HG02623 (cell line): Measurements from ENCODE around the gene ITPA.
"Not testable (repeated sequence)": the region's sequence is repeated elsewhere in the genome, so short reads cannot be mapped to it uniquely, and the experiment has no call there.

Experiments
- ATAC-seq: cut with Tn5 transposase; IDR thresholded peaks from one replicate; pipeline ENCODE4 v1.9.1; 2021; ENCODE audit warnings: moderate library complexity; ENCODE audit not compliant: unreplicated experiment

The ITPA gene

GRCh38 chr20:3172933-3173609, 36.2 kb upstream of the ITPA start, which contains the start of gene LZTS3:
LZTS3 (minus strand) TSS chr20:3173549; CDS start chr20:3167163, 6,386 bp downstream.
- ATAC-seq = peak; percentile 80

DNA sequence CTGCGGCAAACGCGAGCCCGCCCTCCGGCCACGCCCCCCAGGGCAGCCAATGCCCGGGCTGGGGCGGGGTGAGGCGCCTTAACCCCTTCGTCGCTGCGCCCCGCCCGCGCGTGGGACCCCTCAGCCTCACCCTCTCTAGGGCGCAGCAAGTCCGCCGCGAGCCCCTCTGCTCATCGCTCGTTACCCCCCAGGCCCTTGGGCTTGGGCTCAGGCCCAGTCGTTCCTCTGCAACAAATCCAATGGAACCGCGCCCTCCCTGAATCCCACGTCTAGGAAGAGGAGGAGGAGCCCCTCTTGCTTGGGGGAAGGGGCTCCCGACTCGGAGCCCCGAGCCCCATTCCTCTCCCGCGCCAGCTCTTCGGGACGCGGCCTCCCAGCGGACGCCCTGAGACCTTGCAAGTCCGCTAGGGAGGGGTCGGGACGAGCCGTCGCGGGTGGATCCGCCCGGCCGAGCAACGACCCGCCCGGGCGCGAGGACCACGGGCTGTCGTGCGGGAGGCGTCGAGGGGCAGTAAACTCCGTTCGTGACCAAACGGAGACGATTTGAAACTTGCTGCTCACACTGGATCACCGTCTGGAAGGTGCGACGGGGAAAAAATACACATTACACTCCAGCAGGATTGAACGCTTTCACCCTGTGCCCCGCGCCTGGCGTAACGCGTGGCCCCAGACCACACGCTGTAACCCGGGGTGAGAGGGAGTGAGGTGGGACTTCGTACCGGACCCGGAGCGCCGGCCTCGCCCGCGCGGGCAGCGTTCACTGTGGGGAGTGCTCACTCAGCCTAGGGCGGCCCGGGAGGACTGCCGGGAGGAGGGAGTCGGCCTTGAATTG, 35.5 kb upstream of the ITPA start:
- ATAC-seq = peak; percentile 14

DNA sequence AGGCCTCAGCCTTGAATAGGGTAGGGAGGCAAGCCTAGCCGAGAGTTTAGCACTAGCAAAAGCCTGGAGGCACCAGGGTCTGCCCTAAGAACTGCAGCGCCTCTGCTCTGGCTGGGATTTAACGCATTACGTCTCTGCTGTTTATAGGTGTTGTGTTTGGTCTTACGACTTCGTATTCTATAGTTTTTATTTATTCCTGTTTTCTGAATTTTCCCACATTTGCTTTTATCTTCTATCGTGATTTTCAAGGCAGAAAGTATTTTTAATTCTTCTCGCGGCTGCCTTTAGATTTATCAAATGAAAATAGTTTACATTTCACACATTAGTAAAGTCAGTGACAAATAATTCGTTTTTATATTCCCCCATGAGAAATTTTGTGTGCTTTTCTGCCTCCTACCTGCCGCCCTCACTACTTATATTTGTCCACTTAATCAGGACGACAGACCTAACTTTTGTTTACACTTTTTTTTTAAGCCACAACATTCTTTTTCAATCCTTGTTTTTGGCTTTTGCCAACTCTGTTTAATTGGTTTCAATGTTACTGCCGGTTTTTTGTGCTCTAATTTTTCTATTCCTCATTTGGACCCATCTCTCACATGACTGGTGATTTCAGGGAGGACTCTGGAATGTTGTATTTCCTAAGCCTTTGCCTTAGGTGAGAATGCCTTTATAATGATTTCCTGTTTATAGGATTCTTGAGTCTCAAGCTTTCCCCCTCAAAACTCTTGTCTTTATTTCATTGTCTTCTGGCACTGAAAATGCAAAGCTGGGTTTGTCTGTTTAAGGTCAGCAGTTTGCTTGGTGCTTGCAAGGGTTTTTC, 34.6 kb upstream of the ITPA start:
- no peak for ATAC-seq

DNA sequence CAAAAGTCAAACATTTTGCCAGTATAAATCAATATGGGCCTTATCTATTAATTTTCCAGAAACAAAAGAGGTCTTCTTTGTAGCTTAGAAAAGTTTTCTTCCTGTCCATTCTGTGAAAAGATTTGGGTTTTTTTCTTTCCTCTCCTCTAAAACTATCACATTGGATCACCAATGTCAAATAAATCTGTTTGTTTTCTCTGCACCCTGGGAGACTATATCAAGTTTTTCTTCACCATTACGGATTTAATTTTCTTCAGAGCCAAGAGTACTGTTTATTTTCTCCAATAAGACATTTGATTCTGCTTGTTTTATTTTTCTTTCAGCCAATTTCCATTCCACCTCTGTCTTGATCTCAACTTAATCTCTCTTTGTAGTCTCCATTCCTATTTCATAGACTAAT, 34.0 kb upstream of the ITPA start:
- no peak for ATAC-seq

DNA sequence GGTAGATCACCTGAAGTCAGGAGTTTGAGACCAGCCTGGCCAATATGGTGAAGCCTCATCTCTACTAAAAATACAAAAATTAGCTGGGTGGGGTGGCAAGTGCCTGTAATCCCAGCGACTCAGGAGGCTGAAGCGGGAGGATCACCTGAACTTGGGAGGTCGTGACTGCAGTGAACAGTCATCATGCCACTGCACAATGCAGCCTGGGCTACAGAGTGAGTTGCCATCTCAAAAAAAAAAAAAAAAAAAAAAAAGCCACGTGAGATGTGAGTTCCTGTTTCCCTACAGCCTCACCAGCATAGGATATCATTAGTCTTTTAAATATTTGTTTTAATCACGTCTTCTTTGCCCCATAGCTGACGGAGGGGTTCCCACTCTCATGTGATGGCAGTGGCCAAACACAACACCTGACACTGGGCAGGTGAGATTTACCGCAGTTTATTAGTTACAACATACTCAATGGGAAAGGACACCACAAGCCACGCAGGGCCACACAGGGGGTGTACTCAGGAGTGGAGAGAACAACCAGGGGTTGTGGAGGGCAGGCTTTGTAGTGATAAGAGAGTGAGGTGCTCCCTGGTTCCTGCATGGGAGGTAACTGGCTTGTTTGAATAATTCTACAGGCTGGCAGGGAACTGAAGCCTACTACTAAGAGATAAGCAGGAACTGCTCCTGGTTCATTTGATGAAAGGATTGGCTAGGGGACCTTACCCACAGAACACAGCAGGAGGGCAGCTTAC, 31.4 kb upstream of the ITPA start:
- ATAC-seq = no peak

DNA sequence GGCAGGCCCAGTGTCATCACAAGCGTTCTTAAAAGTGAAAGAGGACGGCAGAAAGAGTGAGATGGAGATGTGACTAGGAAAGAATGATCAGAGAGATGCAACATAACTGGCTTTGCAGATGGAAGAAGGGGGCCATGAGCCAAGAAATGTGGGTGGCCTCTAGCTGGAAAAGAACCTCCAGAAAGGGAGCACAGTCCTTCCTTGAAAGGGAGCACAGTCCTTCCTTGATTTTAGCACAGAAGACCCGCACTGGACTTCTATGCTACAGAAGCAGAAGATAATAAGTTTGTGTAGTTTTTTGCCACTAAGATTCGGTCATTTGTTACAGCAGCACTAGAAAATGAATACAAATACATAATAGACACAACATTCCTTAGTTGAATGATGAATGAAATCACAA, 29.0 kb upstream of the ITPA start:
- ATAC-seq = no peak

- no peak for ATAC-seq
Measured at GRCh38 chr20:3181270-3181669, 28.0 kb upstream of the ITPA start.

GRCh38 chr20:3182429-3182828, 26.9 kb upstream of the ITPA start:
- ATAC-seq = not testable (repeated sequence)

GRCh38 chr20:3183896-3184612, 25.2 kb upstream of the ITPA start:
- no peak for ATAC-seq

- not testable (repeated sequence) for ATAC-seq
Measured at GRCh38 chr20:3187861-3188260, 21.4 kb upstream of the ITPA start.

DNA sequence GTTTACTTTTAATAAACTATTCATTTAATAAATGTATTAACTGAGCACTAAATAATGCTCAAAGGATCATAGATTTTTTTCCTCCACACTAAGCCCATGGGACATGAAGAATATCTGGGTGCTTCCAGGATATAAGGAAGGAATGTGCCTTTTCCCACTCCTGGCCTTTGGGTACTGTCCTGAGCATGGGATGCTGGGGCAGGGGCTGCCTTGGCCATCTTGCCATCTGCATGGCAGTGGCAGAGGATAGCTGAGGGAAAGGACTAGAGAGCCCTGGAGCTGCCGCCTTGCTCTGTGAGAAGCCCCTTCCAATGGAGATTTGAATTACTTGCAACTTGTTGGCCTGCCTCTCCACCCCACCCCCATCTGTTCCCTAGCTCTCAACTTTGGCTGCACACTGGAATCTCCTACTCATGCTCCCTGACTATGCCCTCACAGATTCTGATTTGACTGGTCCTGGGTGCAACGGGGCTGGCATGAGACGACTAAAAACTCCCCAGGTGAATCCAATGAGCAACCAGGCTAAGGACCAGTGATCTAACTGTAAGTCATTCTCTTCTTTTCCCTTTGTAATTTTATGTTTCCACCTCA, 20.4 kb upstream of the ITPA start:
- ATAC-seq = no peak

DNA sequence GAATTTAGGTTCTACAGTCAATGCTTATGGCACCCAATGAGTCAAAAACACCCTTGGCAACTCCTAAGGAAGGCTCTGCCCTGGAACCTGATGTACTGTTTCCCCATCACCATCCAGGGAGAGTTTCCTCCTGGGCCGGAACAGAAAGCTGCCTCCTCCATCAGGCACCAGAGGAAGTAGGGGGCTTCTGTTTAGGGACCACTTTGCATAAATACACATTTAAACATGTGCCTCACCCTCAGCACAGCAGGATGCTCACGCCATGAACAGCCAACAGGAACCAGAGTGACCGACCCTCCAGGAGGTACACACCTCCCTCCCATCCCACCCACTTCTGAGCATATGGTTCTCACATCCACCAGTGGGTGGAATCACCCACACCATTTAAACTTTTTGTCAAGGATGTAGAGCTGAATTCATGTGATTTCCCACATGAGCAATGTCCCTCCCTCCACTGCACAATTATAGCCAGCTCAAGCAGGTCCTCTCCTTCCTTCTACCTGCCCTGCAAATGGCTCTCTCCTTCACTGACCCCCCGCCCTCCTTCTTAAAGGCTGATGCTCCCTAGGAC, 19.7 kb upstream of the ITPA start:
- no peak for ATAC-seq

DNA sequence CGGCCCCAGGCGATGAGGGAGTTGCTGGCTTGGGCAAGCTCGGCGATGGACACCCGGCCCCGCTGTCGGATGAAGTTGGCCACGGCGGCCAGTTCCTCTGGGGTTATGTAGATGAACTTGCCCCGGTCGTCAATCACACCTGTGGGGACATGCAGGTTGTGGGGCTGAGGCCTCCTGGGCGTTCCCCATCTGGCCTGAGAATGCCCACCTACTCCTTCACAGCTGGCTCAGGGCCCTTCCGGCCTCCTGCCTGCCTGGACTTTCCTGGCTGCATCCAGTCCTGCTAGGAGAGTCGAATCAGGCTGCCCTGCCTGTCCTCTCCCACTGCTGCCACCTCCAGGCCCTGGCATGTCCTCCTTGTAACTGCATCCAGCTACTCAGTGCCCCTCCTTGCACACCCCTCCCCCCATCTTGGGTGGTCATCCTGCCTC, 18.6 kb upstream of the ITPA start:
- ATAC-seq = no peak

DNA sequence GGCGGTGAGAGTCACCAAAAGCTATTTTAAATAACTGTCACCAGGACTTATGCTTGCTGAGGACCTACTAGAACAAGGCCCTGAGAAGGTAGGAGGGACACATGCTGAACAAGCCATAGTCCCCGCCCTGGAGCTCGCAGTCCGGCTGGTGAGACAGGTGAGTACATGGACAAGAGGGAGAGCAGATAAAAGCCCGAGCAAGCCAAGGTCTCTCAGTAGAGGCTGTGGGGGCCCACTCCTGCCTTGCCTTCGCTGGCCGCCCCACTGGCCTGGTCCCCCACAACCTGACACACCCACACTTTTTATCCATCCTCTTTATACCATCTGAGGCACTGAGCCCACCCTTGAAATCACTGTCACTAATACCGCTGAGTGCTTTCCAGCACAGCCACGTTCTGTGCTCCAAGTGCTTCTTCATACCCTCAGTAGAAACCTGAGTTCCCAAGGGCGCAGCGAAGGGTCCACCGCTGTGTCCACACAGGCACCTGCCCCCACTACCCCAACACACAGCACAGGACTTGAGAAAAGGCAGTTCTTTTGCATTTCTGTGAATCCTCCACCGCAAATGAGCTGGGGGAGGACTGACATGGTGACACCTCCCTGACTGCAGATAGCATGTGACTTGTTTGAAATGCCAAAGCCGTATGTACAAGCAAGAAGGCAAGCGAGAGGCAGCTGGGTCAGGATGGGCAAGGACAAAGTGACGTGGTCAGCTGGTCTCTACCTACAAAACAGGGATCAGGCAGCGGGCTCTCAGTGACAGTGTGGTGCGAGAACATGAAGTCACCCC, 16.9 kb upstream of the ITPA start:
- no peak for ATAC-seq

DNA sequence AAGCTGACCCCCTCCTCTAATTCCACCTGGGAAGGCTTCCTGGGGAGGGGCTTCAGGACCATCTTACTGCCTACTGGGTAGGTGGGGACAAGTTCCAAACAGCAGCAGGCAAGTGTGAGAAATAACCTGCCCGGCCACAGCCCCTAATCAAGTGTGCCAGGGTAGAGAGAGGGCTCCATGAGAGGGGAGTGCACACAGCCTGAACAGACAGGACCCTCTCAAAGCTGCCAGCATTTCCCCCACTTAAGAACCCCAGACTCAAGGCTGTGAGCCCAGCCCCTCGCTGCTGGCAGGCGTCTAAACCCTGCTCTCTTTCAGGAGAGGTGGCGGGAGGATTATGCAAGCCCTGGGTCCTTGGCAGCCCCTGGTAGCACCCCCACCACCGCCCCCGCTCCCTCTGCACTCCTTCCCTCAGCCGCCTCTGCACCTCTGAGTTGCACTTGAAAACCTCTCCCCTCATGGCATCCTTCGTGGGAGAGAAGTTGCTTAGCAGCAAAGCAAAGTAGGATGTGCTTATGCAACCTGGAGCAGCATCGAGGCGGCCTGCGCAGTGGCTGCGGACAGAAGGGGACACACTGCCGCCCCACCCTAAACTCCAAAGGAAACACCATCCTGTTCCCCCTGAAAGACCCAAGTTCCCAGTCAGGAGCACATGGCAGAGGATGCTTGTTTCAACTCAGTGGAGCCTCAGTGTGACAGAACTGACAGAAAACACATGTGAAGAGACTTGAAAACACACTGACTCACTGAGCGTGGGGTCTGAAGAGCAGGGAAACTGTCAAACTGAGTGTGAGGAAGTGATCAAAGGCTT, 15.3 kb upstream of the ITPA start:
- no peak for ATAC-seq

GRCh38 chr20:3194617-3195280, 14.5 kb upstream of the ITPA start:
- no peak for ATAC-seq

GRCh38 chr20:3195590-3196237, 13.6 kb upstream of the ITPA start:
- ATAC-seq = no peak
